HEK293 (cell line): Measurements from ENCODE around the gene RALA.

Experiments used
- ZNF174 ChIP-seq: fragments of 450-650 bp; formaldehyde crosslinking; IDR thresholded peaks from 2 replicates; pipeline ENCODE4 v1.5.0; 2017; ENCODE audit warnings: missing biosample characterization, mild to moderate bottlenecking, missing genetic modification characterization
- ZNF335 ChIP-seq: fragments of 450-650 bp; formaldehyde crosslinking; conservative IDR thresholded peaks from 2 replicates; pipeline ENCODE4 v1.5.1; 2016; ENCODE audit warnings: missing biosample characterization, missing genetic modification characterization
- ZNF362 ChIP-seq: fragments of 450-650 bp; formaldehyde crosslinking; IDR thresholded peaks from 2 replicates; pipeline ENCODE4 v1.5.1; 2016; ENCODE audit warnings: missing biosample characterization, missing genetic modification characterization
- ZNF514 ChIP-seq: fragments of 450-650 bp; formaldehyde crosslinking; IDR thresholded peaks from 2 replicates; pipeline ENCODE4 v1.5.1; 2016; ENCODE audit warnings: missing biosample characterization, missing genetic modification characterization
- TF ChIP-seq, protein P1 (sequence below): fragments of 450-650 bp; formaldehyde crosslinking; IDR thresholded peaks from 2 replicates; pipeline ENCODE4 v1.5.1; 2016; ENCODE audit warnings: missing biosample characterization, missing genetic modification characterization

DNA sequence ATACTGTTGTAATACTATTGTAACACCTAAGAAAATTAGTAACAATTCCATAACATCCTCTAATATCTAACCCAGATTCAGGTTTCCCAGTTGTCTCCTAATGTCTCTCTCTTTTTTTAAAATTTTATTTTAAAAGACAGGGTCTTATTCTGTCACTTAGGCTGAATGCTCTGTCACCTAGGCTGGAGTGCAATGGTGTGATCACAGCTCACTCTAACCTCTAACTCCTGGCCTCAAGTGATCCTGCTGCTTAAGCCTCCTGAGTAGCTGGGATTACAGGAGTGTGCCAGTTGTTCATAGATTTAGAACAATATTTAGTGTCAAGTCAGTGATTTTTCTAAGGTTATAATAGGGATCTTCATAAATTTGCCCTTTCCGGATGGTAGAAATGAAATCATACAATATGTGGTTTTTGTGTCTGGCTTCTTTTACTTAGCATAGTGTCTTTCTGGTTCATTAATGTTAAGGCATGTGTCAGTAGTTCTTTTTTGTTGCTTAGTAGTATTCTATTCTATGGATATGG is 14.7 kb downstream of the RALA start:
- TF ChIP-seq ZNF514 (tag by site-specific recombination) (no peak), ZNF362 (tag by site-specific recombination) (no peak), ZNF335 (tag by site-specific recombination) (no peak), ZNF174 (tag by site-specific recombination) (no peak)
- TF ChIP-seq, protein P1, sequence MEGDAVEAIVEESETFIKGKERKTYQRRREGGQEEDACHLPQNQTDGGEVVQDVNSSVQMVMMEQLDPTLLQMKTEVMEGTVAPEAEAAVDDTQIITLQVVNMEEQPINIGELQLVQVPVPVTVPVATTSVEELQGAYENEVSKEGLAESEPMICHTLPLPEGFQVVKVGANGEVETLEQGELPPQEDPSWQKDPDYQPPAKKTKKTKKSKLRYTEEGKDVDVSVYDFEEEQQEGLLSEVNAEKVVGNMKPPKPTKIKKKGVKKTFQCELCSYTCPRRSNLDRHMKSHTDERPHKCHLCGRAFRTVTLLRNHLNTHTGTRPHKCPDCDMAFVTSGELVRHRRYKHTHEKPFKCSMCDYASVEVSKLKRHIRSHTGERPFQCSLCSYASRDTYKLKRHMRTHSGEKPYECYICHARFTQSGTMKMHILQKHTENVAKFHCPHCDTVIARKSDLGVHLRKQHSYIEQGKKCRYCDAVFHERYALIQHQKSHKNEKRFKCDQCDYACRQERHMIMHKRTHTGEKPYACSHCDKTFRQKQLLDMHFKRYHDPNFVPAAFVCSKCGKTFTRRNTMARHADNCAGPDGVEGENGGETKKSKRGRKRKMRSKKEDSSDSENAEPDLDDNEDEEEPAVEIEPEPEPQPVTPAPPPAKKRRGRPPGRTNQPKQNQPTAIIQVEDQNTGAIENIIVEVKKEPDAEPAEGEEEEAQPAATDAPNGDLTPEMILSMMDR (tag by site-specific recombination): no peak
